GM21619 (cell line): ENCODE data around the gene PGGHG.
"Not testable (repeated sequence)": the region's sequence is repeated elsewhere in the genome, so short reads cannot be mapped to it uniquely, and the experiment has no call there.

Experiments
- ATAC-seq: cut with Tn5 transposase; IDR thresholded peaks from one replicate; pipeline ENCODE4 v1.9.1; 2021; ENCODE audit not compliant: unreplicated experiment

PGGHG gene

DNA sequence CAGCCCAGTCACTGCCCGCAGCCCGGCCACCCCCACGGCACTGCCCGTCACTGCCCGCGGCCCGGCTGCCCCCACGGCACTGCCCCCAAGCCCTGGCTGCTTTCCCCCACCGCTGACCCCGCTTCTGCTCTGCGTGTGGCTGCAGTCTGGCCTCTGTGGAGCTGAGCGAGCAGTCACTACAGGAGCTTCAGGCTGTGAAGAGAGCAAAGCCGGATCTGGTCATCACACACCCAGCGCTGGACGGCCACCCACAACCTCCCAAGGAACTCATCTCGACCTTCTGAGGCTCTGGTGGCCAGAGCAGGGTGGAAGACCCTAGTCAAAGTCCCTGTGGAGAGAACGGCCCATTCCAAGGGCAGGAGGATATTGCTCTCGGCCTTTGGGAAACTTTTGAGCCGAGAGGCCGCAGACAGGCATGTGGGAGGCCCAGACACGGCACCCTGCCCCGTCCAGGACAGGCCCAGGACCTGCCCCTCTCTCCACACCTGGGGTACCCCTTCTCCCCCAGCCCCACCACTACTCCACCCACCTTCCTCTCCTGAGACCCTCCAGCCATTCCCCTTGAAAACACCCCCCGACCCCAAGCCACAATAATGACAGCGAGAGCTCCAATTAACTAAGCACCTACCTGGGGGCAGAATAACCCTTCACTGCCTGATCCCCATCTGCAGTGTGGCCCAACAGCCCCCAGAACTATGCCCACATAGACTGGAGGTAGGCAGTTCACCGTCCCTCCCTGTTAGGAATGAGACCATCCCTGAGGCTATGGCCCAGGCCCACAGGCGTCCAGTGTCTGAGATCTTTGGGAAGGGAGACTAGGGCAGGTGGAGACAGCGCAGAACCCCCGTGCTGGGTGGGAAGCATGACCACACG lies 3.7 kb upstream of the PGGHG start:
- no peak for ATAC-seq

DNA sequence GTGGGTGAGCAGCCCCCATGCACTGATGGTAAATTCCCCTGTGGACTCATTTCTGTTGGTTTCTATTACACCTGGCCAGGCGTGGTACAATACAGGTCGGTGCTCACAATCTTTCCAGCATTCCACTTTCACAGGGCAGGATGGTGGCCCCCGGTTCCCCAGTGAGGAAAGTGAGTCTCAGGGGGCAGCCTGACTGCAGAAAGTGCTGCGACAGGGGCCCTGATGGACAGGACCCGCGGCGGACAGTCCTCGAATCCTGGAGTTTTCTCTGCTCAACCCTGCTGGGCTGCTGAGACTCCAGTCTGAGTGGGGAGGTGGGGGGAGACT lies 3.1 kb upstream of the PGGHG start:
- ATAC-seq, result no peak

DNA sequence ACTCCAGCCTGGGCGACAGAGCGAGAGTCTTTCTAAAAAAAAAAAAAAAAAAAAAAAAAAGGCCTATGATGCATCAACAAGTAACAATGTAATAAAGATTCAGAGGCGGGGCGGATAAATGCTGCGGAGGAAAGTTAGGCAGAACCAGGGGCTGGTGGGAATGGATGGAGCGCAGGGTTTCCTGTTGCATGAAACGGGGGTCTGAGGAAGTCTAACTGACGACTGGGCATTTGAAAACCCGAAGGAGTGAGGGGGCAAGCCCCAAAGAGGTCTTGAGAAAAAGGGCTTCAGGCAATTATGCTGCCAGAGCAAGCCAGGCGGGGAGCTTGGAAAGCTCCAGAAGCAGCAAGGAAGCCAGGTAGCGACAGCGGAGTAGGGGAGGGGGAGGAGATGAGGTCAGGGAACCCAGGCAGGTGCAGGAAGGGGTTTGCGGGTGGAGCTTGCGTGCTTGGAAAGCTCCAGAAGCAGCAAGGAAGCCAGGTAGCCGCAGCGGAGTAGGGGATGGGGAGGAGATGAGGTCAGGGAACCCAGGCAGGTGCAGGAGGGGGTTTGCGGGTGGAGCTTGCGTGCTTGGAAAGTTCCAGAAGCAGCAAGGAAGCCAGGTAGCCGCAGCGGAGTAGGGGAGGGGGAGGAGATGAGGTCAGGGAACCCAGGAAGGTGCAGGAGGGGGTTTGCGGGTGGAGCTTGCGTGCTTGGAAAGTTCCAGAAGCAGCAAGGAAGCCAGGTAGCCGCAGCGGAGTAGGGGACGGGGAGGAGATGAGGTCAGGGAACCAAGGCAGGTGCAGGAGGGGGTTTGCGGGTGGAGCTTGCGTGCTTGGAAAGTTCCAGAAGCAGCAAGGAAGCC lies 1.7 kb upstream of the PGGHG start:
- not testable (repeated sequence) for ATAC-seq

DNA sequence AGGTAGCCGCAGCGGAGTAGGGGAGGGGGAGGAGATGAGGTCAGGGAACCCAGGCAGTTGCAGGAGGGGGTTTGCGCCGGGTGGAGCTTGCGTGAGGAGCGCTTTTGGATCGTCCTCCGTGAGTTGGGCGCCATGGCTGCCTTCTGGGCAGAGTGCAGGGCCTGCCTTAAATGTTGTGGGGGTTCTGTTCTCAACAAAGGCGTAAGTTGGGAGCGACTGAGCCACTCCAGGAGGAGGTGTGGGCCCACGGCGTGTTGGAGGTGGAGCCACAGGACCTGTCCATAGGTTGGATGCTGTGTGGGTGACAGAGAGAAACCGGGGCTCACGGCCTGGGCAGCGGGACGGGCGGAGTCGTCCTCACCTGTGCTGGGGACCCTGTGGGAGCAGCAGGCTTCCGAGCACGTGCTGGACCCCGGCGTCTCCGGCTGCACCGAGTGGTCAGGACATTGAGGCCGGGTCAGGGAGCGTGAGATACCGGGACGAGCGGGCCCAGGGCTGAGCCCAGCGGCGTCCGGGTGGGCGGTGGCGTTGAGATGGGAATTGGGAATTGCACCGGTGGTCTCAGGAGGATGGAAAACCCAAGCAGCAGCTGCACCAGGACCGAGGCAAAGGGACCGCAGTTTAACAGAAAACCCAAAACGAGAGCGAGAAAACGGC lies 977 bp upstream of the PGGHG start:
- peak; percentile 15 for ATAC-seq

DNA sequence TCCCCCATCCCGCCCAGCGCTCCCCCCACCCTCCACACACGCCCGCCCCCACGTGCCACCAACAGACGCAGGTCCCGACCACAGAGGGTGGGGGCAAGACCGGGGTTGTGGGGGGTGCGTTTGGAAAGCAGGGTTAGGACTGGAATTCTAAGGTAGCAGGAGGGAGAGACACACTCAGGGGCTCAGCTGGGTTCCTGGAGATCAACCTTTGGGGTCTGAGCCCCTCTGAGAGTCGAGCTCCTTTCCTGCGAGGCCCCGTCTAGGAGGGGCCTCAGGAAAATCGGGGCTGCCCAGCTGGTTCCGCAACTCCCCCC lies 429 bp downstream of the PGGHG start:
- no peak for ATAC-seq

DNA sequence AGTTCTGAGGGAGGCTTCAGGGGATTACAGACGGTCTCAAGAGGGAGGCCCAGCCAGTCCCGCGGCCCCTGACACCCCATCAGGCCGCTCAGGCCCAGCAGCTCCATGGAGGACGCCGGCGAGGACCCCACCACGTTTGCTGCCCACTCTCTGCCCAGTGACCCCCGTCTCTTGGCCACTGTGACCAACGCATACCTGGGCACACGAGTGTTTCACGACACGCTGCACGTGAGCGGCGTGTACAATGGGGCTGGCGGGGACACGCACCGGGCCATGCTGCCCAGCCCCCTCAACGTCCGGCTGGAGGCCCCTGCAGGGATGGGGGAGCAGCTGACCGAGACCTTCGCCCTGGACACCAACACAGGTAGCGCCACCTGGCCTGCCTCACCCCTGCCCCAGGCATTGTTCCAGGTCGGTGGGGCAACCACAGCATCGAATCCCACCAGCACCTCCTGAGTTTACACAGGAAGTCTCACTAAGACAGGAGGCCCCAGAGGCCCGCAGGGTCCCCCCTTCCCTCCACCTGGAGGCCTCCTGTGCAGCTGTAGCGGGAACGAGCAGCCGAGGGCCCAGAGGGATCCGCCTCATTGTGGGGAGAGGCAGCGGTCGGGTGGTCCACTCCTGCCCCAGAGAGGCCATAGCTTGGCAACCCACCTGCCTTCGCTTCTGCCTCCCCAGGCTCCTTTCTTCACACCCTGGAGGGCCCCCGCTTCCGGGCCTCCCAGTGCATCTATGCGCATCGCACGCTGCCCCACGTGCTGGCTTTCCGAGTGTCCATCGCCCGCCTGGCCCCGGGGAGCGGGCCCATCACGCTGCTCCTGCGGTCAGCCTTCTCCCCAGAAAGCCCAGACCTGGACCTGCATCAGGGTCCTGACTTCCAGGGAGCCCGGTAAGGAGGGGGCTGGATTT lies 1.0 kb downstream of the PGGHG start:
- no peak for ATAC-seq

DNA sequence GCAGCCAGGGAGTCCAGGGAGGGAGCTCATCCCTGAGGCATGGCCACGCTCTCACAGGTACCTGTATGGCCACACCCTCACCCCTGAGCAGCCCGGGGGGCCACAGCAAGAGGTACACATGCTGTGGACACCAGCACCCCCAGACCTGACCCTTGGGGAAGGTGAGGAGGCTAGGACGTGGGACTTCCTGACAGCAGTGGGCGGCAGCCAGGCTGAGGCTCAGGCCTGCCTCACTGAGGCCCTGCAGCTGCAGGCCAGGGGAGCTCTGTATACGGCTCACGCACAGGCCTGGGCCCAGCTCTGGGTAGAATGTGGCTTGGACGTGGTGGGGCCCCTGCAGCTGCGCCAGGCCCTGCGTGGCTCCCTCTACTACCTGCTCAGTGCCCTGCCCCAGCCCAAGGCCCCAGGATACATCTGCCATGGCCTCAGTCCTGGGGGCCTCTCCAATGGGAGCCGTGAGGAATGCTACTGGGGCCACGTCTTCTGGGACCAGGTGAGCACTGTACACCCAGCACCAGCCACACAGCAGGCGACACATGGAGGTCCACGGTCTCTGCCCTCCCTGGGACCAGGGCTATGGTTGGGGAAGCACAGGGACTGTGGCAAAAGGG lies 1.8 kb downstream of the PGGHG start:
- no peak for ATAC-seq

DNA sequence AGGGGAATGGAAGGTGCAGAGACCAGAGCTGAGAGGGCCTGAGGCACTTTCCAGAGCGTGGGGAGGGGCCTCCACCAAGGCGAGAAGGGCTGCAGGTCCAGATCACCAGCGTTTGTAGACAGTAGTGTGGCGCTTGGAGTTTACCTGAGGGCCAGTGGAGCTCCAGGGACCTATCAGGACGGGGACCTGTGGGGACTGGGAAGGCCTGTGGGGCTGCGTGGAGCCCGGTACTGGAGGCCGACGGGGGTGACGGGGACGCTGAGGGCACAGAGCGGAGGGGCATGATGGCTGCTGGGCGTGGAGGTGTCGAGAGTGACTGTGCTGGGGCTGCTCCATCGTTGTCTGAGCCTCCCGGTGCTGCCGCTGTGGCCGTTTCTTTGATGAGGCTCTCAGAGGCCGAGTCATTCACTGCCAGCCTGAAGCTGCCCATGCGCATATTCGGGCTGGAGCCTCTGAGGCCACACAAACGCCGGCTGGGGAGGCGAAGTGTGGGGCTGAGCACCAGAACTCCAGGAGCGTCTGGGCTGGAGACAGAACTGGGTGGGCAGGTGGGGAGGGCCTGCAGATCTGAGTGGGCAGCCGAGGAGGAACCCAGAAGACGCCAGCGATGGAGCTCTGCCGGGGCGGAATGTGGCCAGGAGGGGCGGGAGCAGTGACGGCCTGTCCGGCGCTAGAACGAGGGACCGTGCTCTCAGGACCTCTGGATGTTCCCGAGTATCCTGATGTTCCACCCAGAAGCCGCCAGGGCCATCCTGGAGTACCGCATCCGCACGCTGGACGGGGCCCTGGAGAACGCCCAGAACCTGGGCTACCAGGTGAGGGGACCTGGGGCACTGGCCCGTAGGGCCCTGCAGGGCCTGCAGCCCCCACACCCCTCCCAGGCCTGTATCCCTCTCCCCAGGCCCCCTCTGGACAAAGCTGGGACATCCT lies 2.6 kb downstream of the PGGHG start:
- no peak for ATAC-seq

DNA sequence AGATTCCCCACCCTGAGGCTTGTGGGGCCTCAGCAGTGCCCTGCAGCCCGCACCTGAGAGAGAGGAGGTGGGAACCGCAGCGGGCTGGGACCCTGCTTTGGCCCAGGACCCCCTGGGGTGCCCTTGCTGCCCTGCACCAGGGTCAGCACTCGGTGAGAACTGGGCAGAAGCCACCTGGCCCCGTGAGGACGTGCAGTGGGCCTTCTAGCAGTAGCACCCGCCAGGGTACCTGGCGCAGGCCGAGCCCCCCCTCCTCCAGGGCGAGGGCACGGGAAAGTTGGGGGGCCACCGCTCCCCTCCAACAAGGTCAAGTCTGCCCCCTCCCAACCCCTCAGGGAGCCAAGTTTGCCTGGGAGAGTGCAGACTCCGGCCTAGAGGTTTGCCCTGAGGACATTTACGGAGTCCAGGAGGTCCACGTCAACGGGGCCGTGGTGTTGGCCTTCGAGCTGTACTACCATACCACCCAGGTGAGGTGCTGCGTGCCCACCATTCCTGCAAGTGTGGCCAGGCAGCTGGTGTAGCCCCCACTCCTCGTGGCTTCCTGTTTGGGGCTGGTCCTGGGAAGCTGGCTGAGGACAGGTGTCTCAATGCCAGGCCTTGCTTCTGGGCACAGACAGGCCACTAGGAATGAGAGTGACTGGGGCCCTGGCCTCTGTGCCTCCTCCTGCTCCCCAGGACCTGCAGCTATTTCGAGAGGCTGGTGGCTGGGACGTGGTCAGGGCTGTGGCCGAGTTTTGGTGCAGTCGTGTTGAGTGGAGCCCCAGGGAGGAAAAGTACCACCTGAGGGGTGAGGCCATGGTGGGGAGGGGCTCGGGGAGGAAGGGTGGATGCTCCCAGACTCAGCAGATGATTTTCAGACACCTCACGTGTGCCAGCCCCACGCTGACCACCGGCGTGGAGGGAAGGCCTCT lies 3.5 kb downstream of the PGGHG start:
- no peak for ATAC-seq

DNA sequence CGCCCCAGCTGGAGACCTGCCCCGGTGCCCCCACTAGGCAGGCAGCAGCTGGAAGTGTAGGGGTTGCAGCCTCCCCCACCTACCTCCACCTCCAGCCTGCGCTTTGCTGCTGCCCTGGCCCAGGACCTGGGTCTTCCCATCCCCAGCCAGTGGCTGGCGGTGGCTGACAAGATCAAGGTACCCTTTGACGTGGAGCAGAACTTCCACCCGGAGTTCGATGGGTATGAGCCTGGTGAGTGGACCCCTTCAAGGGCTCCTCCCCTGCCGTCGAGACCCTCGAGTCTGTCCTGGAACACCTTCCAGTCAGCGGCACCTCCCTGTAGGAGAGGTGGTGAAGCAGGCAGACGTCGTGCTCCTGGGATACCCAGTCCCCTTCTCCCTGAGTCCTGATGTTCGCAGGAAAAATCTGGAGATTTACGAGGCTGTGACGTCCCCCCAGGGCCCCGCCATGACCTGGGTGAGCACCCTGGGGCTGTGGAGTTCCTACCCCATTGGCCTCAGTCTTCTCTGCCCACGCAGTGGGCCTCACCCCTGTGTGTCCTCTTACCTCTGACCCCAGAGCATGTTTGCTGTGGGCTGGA lies 4.4 kb downstream of the PGGHG start:
- no peak for ATAC-seq

DNA sequence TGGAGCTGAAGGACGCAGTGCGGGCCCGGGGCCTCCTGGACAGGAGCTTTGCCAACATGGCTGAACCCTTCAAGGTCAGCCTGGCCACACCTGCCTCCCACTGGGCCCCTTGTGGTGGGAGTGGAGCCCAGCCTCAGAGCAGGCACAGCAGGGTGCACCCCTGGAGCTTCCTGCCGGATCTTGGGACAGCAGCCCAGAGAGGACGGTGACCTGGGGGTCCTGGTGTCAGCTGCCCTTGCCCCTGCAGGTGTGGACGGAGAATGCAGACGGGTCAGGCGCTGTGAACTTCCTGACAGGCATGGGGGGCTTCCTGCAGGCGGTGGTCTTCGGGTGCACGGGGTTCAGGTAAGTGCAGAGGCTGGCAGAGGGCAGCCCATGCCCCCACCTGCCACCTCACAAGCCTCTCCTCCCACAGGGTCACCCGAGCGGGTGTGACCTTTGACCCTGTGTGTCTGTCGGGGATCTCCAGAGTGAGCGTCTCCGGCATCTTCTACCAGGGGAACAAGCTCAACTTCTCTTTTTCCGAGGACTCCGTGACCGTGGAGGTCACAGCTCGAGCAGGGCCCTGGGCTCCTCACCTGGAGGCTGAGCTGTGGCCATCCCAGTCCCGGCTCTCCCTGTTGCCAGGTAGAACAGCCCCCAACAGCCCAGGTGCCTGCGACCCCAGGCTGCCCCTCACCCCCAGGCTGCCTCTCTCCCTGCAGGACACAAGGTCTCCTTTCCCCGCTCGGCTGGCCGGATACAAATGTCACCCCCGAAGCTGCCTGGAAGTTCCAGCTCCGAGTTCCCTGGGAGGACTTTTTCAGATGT lies 5.1 kb downstream of the PGGHG start:
- no peak for ATAC-seq

DNA sequence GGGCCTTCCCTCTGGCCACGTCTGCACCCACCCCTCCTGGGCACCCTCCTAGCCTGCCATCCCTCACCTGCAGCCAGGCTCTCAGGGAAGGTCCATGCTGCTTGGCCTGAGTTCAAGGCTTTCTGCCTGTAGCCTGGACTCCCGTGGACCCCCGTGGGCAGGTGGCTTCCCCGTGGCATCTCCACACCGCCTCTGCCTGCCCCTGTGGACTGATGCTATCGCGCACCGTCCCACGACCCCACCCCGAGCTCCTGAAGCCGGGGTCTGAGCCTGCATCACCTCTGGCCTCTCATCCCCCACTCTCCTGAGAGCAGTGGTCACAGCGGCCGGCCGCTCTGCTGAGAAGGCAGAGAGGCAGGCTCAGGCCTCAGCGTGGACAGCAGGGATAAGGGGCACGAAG lies 5.9 kb downstream of the PGGHG start:
- no peak for ATAC-seq

DNA sequence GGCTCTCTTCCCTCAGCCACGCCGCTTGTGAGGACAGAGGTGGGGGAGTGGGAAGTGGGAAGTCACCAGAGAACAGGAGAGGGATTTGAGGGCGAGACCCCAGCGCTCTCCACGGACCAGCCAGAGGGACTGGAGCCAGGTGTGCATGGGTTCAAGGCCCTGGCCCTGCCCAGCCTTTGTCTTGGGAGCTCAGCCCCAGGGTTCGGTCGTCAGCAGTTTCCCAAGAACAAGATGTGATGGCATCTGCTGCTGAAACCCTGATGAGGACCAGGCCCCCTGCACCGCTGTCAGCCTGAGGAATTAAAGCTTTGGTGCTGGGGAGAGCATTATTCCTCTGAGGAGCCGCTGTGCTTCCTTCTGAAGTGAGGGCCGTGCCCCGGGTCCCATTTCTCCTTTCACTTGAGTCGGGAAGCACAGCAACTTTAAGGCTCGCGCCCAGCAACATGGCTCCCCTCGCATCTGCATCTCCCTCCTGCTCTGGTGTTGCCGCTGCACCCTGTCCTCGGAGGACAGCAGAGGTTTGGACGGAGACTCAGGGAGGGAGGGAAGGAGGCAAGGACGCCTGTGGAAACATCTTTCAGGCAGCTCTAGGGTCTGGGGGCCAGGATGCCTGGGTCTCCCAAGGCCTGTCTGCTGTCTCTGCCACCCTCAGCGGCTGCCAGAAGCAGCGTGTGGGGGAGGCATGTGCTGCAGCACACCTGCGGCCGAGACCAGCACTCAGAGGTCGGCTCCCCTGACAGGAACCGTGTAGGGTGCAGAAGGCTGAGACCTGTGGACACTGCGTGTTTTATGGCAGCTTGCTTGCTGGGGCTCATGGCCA lies 6.6 kb downstream of the PGGHG start:
- no peak for ATAC-seq

DNA sequence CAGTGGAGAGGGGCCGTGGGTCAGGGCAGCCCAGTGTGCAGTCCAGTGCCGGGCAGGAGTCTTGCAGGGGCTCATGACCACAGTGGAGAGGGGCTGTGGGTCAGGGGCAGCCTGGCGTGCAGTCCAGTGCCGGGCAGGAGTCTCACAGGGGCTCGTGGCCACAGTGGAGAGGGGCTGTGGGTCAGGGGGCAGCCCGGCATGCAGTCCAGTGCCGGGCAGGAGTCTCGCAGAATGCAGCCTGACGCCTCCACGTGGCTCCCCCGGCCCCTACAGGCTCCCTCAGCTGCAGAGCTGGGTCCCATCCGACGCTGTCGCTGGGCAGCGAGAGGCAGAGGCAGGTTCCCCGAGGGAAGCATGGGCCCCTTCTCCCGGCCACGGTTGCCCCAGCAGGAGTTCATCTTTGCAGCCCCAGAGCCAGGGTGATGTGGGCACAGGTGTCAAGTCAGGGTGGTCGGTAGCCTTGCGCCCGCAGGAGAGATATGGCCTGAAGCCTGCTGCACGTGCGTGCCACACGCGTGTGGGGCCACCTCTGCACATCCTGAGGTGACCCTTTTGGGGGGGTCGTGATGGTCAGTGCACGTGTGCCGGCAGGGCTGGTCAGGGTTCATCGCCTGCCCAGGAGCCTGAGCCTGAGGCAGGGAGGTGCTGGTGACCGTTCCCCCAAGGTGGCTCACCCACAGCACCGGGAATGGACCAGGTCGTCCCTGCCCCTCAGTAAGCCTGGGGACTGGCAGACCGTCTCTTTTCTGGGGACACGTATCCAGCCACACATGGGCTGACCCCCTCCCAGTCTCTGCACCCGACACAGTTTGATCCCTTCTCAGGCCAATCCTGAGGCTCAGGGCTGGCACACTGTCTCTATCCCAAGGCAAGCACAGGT lies 7.5 kb downstream of the PGGHG start:
- ATAC-seq, result no peak

DNA sequence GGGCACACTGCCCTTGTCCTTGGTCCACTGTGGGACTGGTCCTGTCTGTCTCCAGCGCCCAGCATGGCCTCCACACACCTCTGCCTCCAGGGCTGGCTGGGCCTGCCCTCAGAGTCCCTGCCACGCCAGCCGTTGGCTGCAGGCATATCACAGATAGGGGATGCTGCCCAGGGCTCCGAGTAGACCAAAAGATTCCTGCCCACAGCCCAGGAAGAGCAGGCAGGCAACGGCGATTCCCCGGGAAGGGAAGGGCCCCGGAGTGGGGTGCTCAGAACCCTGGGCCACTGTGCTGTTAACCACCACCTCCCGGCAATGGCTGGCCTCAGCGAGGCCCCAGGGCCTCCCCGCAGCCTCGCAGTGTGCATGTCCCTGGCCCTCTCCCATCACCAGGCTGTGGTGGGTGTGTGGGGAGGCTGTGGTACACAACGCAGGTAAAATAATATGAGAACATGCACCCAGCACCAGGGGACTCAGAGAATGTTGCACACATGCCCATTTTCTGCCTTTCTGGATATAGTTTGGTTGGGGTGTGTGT lies 8.2 kb downstream of the PGGHG start:
- ATAC-seq, result no peak
